Measurements from ENCODE around the gene MROH8.

DNA sequence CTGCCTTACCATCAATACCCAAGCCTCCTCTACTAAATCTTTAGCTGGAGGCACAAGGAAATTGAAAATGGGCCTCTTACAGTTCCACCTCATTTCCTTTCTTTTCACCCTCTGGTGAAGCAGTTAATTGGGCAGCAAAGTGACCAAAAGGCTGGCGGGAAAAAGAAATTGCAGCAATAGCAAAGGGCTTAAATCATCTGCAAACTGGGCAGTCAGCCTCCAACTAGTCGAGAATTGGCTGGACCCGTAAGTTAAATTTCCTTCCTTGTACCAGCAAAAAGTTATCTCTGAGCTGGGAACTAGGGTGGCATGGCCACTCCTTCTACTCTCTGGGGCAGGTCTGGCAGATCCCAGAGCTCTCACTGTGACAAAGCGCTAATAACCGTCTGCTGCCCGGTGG is 48.7 kb upstream of the MROH8 start:
- TF ChIP-seq, protein P1, sequence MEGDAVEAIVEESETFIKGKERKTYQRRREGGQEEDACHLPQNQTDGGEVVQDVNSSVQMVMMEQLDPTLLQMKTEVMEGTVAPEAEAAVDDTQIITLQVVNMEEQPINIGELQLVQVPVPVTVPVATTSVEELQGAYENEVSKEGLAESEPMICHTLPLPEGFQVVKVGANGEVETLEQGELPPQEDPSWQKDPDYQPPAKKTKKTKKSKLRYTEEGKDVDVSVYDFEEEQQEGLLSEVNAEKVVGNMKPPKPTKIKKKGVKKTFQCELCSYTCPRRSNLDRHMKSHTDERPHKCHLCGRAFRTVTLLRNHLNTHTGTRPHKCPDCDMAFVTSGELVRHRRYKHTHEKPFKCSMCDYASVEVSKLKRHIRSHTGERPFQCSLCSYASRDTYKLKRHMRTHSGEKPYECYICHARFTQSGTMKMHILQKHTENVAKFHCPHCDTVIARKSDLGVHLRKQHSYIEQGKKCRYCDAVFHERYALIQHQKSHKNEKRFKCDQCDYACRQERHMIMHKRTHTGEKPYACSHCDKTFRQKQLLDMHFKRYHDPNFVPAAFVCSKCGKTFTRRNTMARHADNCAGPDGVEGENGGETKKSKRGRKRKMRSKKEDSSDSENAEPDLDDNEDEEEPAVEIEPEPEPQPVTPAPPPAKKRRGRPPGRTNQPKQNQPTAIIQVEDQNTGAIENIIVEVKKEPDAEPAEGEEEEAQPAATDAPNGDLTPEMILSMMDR (conservative IDR thresholded peaks at IDR 0.05; ENCODE audit: low read length) = no peak
- TF ChIP-seq EZH2phosphoT487 (IDR thresholded peaks at IDR 0.05; ENCODE audit: borderline replicate concordance, low read depth, low read length) = no peak

Data from OCI-LY7 (cell line).